Gastroesophageal sphincter (tissue), 4 donors: ENCODE measurements around the gene CYSRT1. TPM values are rescaled to one million over a fixed set of nuclear protein-coding genes. Genes with fewer than 3 reads are reported as not detected.
A peak's percentile ranks its signal among the peaks of the same experiment; 100 is the strongest.

ENCODE experiments used
- ATAC-seq: fragments of 150-250 bp; one replicate; pipeline ENCODE4 v1.9.1; 2016; ENCODE audit warnings: mild to moderate bottlenecking, moderate library complexity
- H3K27ac ChIP-seq, 4 donors: fragments of 200-600 bp; sonication (generic) in 3 of 4; 1 replicate in 3 of 4; 2 replicates in 1 of 4; pipeline ENCODE4 v1.5.1; 2016 to 2019
- H3K27me3 ChIP-seq: fragments of 200-600 bp; sonication (generic); one replicate; pipeline ENCODE4 v1.5.1; 2019
- H3K36me3 ChIP-seq, 2 donors: fragments of 200-600 bp; sonication (generic); one replicate each; pipeline ENCODE4 v1.5.1; 2019; ENCODE audit warnings: control low read depth in 1 of 2
- H3K4me1 ChIP-seq, 3 donors: fragments of 200-600 bp; sonication (generic); 1 replicate in 2 of 3; 2 replicates in 1 of 3; pipeline ENCODE4 v1.5.1; 2016 to 2019; ENCODE audit warnings: control low read depth in 2 of 3
- H3K4me3 ChIP-seq, 2 donors: fragments of 200-600 bp; sonication (generic); one replicate each; pipeline ENCODE4 v1.5.1; 2019; ENCODE audit warnings: mild to moderate bottlenecking in 1 of 2, moderate library complexity in 1 of 2
- H3K9me3 ChIP-seq, 3 donors: fragments of 200-600 bp; sonication (generic); one replicate each; pipeline ENCODE4 v1.5.1; 2017 to 2019; ENCODE audit warnings: control low read depth in 2 of 3
- EP300 ChIP-seq: sonication (generic); formaldehyde crosslinking; IDR thresholded peaks from one replicate; pipeline ENCODE4 v1.6.1; 2017; ENCODE audit warnings: antibody characterized with exemption, mild to moderate bottlenecking
- POLR2A ChIP-seq, 2 donors: fragments of 450-650 bp; IDR thresholded peaks; one replicate each; pipeline ENCODE4 v1.6.1; 2017; ENCODE audit warnings: antibody characterized with exemption in 2 of 2, mild to moderate bottlenecking in 2 of 2, moderate library complexity in 1 of 2
- POLR2AphosphoS5 ChIP-seq: sonication (generic); formaldehyde crosslinking; IDR thresholded peaks from one replicate; pipeline ENCODE4 v1.6.1; 2017; ENCODE audit warnings: antibody characterized with exemption
- WGBS, 2 donors: methylation state at CpG; one replicate each; pipeline ENCODE4 v1.1.5; 2018; ENCODE audit warnings: low coverage in 1 of 2; 5-methylcytosine and 5-hydroxymethylcytosine counted together
- total RNA-seq, 4 donors: library from RNA; depleted of rRNA; stranded (reverse); fragments of >200 nt; gene quantifications; one replicate each; pipeline ENCODE4 v1.1.0, GENCODE V29; 2016
- TF ChIP-seq, protein P1 (sequence below), 4 experiments: fragments of 200-600 bp in 2 of 4; fragments of 450-650 bp in 2 of 4; sonication (generic) in 1 of 4; IDR thresholded peaks; one replicate each; pipeline ENCODE4 v1.5.1; 2017 to 2019; ENCODE audit warnings: antibody characterized with exemption in 4 of 4, mild to moderate bottlenecking in 2 of 4, moderate library complexity in 2 of 4

CYSRT1 gene
- total RNA-seq, 4 donors from 2014 or later, result 1.1 to 5.8 TPM; not detected in 2

DNA sequence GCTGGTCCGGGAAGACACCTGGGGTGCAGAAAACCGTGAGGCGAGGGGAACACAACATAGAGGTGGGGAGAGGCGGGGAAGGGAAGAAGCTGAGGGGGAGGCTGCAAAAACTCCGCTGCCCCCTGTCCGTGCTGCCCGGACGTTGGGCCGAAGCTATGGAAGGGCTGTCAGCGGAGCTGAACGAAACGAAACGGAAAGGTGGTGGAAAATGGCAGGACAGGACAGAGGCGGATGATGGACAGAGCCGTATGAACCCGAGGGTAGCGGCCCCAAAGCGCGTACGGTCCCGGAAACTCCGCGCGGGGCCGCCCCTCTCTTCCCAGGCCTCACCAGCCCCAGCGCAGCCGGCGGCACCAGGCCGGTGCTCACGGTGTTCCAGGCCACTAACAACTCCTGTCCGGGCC is 36.9 kb upstream of the CYSRT1 start:
- Histone ChIP-seq H3K4me1 (peaks cover 6 to 71% (median 36%) of the 10 kb centered on the region in 3 donors), H3K4me3 (peak overlapping the region; percentile 63 to 75), H3K27ac (peak overlapping the region; percentile 75 to 99 (median 98)), H3K9me3 (no peaks in the 10 kb centered on the region), H3K27me3 (no peaks in the 10 kb centered on the region), H3K36me3 (peaks cover 0 to 61% of the 10 kb centered on the region in 2 donors)
- 0% methylated on average over 5 to 7 of the region's 31 CpGs for WGBS, 2 donors
- no peak for ATAC-seq
- TF ChIP-seq, protein P1, sequence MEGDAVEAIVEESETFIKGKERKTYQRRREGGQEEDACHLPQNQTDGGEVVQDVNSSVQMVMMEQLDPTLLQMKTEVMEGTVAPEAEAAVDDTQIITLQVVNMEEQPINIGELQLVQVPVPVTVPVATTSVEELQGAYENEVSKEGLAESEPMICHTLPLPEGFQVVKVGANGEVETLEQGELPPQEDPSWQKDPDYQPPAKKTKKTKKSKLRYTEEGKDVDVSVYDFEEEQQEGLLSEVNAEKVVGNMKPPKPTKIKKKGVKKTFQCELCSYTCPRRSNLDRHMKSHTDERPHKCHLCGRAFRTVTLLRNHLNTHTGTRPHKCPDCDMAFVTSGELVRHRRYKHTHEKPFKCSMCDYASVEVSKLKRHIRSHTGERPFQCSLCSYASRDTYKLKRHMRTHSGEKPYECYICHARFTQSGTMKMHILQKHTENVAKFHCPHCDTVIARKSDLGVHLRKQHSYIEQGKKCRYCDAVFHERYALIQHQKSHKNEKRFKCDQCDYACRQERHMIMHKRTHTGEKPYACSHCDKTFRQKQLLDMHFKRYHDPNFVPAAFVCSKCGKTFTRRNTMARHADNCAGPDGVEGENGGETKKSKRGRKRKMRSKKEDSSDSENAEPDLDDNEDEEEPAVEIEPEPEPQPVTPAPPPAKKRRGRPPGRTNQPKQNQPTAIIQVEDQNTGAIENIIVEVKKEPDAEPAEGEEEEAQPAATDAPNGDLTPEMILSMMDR (IDR thresholded peaks at IDR 0.05), result no peak
- TF ChIP-seq EP300, result no peak

DNA sequence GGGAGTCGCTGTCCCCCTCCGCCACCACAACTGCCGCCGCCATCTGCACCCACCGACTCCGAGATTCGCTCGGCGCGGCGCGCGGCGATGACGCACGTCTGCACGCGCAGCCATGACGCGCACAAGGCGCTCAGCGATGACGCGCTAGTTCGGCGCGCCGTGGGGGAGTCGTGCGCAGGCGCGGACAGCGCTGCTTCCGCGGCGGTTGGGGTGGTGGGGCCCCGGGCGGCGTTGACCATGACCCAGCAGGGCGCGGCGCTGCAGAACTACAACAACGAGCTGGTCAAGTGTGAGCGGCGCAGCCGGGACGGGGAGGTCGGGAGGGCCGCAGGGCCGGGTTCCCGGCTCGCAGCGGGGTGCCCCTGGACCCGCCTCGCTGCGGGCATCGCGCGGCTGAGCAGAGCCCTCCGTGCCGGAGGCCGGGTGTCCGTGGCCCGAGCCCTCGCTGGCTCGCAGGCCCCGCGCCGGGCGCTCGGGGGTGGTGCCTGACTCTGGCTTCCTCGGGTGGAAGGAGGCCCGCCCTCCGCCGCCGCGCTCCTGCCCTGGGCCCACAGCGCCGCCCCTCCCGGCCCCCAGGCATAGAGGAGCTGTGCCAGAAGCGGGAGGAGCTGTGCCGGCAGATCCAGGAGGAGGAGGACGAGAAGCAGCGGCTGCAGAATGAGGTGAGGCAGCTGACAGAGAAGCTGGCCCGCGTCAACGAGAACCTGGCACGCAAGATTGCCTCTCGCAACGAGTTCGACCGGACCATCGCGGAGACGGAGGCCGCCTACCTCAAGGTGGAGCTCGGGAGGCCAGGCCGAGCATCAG is 36.3 kb upstream of the CYSRT1 start, which contains the start of the genes ANAPC2 and SSNA1:
Gene ANAPC2, minus strand, starts transcription at position 71 of the 807 bp plus-strand sequence. Its CDS starts 28 bp downstream, at position 43.
Gene SSNA1, plus strand, starts transcription at position 187 of the 807 bp plus-strand sequence. Its CDS starts 51 bp downstream, at position 238.
- peaks cover 0 to 55% of the 10 kb centered on the region in 2 donors for H3K36me3 ChIP-seq
- ATAC-seq, result peak; percentile 93

GRCh38 chr9:137189297-137190295 is 35.4 kb upstream of the CYSRT1 start:
- peaks cover 6 to 79% (median 36%) of the 10 kb centered on the region in 3 donors for H3K4me1 ChIP-seq
- H3K36me3 ChIP-seq, result peaks cover 0 to 46% of the 10 kb centered on the region in 2 donors
- no peaks in the 10 kb centered on the region for H3K9me3 ChIP-seq
- TF ChIP-seq, protein P1 (IDR thresholded peaks at IDR 0.05), result peak in 1 of 4 experiments; percentile 13
- TF ChIP-seq POLR2A (IDR thresholded peaks at IDR 0.05), result no peak
- no peaks in the 10 kb centered on the region for H3K27me3 ChIP-seq
- peak overlapping the region; percentile 63 to 75 for H3K4me3 ChIP-seq
- ATAC-seq, result no peak
- WGBS, 2 donors, result 42% methylated on average over 5 of the region's 23 CpGs; no CpG with 5 or more reads in 1 of the 2 donors
- H3K27ac ChIP-seq, result peak overlapping the region; percentile 75 to 99 (median 98)

More for the DNA sequence above, 36.3 kb upstream of the CYSRT1 start, which contains the start of the genes ANAPC2 and SSNA1:
- TF ChIP-seq, protein P1 (IDR thresholded peaks at IDR 0.05), result peak in 3 of 4 experiments; percentile 15 to 42 (median 16)
- TF ChIP-seq POLR2AphosphoS5, result peak; percentile 95
- no peak for TF ChIP-seq EP300
- TF ChIP-seq POLR2A (IDR thresholded peaks at IDR 0.05), result peak; percentile 92 to 95
- Histone ChIP-seq H3K9me3 (no peaks in the 10 kb centered on the region), H3K4me3 (peak within 1 kb of the TSS; percentile 63 to 75), H3K4me1 (peaks cover 6 to 71% (median 36%) of the 10 kb centered on the region in 3 donors), H3K27ac (peak within 1 kb of the TSS; percentile 75 to 99 (median 98)), H3K27me3 (no peaks in the 10 kb centered on the region)
- no CpG with 5 or more reads among the region's 98 CpGs for WGBS, 2 donors

GRCh38 chr9:137190315-137190856 is 34.6 kb upstream of the CYSRT1 start:
- no peak for ATAC-seq
- H3K9me3 ChIP-seq, result no peaks in the 10 kb centered on the region
- H3K4me3 ChIP-seq, result no peak overlapping the region
- no peaks in the 10 kb centered on the region for H3K27me3 ChIP-seq
- H3K27ac ChIP-seq, result peak overlapping the region in 3 of 4 donors; percentile 97 to 99 (median 99)
- TF ChIP-seq, protein P1 (IDR thresholded peaks at IDR 0.05), result no peak
- no peak for TF ChIP-seq EP300
- no peak for TF ChIP-seq POLR2A (IDR thresholded peaks at IDR 0.05)
- TF ChIP-seq POLR2AphosphoS5, result no peak
- peaks cover 0 to 38% of the 10 kb centered on the region in 2 donors for H3K36me3 ChIP-seq
- 40 to 92% methylated on average over 1 to 2 of the region's 9 CpGs for WGBS, 2 donors
- peaks cover 6 to 79% (median 36%) of the 10 kb centered on the region in 3 donors for H3K4me1 ChIP-seq
